GM18951 (cell line): Measurements from ENCODE around the gene DDIT3.
"Not testable (repeated sequence)": the region's sequence is repeated elsewhere in the genome, so short reads cannot be mapped to it uniquely, and the experiment has no call there.

Experiments
- POLR2A ChIP-seq: IDR thresholded peaks from 4 replicates; pipeline ENCODE4 v1.6.1; 2011; ENCODE audit warnings: mild to moderate bottlenecking; ENCODE audit not compliant: insufficient read length, insufficient read depth; ENCODE audit errors: extremely low read depth
- in situ Hi-C: fragments of 300-500 bp; cut with MboI; formaldehyde crosslinking; loops from one replicate; pipeline ENCODE4 v1.12.0; 2022; ENCODE audit warnings: low sequenced_read_pairs, mixed read lengths, inconsistent platforms; ENCODE audit not compliant: unreplicated experiment

Gene DDIT3, protein sequence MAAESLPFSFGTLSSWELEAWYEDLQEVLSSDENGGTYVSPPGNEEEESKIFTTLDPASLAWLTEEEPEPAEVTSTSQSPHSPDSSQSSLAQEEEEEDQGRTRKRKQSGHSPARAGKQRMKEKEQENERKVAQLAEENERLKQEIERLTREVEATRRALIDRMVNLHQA

DNA sequence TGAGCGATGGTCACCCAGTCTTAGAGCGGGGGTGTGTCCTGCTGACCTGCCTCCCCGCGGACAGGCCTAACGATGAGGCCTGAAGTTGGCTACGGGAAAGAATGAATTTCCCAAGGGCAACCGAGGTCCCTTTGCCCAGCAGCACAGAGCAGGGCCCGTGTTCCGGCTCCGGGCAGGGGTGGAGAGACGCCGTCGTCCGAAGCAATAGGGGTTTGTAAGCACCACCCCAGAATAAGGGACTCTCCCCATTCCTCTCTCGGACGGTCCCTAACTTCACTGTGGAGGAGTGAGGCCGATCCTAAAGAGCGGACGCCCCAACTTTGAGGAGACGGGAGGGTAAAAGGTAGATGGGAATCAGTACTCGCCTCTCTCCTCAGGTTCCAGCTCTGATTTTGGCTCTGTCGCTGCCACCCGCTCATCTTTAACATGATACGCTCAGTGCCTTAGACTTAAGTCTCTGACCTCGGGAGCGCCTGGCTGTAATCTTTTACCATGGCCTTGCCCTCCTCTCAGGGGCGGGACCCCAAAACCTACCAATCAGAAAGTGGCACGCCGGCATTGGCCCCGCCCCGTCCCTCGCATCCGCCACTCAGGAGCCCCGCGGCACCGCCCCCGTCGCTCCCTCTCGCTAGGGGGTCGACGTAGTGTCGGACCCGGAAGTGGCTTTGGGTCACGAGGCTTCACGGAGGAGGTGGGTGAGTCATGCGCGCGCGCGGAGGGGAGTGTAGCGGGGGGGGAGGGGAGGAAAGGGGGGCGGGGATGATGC lies at the start of gene DDIT3:
TSS of gene DDIT3 (minus strand) at position 462 of the 766 bp plus-strand sequence. CDS start 3,108 bp downstream, outside the sequence.
- TF ChIP-seq POLR2A = peak; percentile 99
- in situ Hi-C loops = no loop called here

DNA sequence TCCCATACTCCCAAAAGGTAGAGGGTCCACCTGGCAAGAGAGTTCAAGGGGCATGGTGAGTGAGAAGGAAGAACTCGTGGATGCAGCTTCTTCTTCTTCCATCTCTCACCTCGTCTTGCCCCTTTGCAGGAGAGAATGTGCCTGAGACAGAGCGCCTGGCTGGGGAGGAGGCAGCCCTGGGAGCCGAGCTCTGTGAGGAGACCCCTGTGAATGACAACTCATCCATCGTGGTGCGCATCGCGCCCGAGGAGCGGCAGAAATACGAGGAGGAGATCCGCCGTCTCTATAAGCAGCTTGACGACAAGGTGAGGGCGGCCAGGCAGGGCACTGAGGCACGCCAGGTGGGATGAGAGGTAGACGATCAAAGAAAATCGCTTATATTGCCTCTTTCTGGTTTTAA lies 49.5 kb upstream of the DDIT3 start:
- no peak for TF ChIP-seq POLR2A
- in situ Hi-C loops = no loop called here

DNA sequence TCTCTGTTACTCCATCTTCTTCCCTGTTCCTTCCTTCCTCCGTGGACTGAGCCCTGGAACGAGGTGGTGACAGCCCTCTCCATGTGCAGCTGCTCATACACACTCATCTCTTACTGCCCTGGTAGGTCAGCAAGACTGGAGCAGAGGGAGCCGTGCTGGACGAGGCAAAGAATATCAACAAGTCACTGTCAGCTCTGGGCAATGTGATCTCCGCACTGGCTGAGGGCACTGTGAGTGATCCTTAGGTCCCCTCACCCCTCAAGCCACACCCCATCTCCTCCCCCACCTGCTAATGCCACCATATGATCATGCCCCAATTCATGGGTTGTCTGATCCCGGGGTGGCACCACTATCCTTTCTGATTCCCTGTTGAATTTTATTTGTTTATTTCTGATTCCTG lies 48.5 kb upstream of the DDIT3 start:
- in situ Hi-C loops = no loop called here
- TF ChIP-seq POLR2A = no peak

DNA sequence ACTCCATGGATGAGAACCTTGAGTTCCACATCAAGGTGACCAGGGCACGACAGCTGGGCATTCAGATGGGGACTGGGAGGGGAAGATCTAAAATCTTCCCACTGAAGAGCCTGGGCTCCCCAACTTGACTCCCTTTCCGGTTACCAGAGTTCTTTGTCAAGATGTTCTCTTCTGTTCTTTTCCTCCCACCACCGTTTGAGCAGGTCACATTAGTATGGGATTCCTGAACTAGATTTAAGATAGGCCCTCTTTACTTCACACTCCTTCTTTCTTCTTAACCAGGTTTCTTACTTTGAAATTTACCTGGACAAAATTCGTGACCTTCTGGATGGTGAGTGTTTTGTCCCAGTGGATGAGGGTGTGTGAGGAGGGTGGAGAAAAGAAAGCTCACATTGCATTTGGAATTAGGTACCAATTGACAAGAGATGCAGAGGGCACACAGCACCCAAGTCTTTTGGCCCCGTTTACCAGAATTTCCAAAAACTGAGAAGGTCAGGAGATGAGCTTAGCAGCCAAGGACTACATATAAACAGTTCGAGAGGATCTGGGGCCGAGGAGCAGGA lies 43.9 kb upstream of the DDIT3 start:
- in situ Hi-C loops = no loop called here
- no peak for TF ChIP-seq POLR2A

DNA sequence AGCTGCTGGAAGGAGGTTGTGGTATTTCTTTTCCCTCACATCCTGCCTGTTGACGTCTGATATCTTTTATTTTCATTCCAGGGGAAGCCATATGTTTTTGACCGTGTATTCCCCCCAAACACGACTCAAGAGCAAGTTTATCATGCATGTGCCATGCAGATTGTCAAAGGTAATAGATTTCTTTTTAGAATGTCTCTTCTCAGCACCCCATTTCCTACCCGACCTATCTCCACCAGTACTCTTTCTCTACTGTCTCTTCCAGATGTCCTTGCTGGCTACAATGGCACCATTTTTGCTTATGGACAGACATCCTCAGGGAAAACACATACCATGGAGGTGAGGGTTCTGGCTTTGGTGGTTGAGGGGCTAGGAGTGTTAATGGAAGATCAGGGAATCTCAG lies 43.0 kb upstream of the DDIT3 start:
- TF ChIP-seq POLR2A = no peak
- in situ Hi-C loops = no loop called here

DNA sequence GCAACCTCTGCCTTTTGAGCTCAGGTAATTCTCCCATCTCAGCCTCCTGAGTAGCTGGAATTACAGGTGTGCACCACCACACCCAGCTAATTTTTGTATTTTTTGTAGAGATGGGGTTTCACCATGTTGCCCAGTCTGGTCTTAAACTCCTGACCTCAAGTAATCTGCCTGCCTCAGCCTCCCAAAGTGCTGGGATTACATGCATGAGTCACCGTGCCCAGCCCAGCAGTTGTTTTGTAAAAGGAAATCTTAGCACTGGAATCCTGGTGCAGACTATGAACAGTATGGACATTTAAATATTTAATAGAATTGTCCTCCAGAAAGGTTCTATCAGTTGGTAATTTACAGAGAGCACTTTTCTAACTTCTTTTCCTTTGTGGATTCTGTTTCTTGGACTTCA lies 40.8 kb upstream of the DDIT3 start:
- in situ Hi-C loops = not testable (repeated sequence)

DNA sequence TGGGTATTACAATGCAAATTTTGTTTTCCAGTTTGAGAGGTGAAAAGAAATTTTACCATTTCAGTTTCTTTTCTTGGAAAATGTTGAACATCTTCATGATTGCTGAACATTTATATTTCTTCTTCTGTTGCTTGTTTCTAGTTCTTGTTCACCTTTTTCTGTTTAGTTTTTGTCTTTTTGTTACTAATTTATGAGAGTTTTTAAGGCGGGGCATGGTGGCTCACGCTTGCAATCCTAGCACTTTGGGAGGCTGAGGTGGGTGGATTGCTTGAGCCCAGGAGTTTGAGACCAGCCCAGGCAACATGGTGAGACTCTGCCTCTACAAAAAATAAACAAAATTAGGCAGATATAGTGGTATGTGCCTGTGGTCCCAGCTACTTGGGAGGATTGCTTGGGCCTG lies 40.2 kb upstream of the DDIT3 start:
- no peak for TF ChIP-seq POLR2A
- in situ Hi-C loops = no loop called here

DNA sequence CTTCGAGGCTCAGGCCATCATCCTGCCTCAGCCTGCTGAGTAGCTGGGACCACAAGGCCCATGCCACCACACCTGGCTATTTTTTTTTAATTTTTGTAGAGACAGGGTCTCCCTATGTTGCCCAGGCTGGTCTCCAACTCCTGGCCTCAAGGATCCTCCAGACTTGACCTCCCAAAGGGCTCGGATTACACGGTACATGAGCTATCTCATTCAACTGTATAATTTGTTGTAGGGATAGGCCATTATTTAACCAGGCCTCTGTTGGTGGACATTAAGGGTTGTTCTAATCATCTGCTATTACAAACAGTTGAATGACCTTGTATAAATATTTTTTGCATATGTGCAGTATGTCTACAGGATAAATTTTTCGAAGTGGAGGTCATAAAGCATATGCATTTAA lies 38.5 kb upstream of the DDIT3 start:
- in situ Hi-C loops = no loop called here
- no peak for TF ChIP-seq POLR2A

DNA sequence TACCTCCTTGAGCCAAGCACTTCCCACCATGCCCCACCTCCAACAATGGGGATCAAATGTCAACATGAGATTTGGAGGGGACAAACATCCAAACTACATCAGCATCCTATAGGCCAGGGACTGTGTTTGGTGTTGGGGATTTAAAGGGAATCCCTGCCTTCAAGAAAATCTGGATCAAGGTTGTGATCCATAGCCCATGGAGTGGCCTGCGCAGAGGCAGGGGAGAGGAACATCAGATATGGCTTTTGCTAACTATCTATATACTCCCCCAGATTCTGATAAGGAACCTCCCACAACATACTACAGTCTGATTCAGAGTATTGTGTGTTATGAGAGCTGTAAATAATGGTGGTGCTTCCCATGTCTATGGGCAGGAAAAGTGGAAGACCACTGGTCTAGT lies 34.6 kb upstream of the DDIT3 start:
- in situ Hi-C loops = no loop called here
- no peak for TF ChIP-seq POLR2A

DNA sequence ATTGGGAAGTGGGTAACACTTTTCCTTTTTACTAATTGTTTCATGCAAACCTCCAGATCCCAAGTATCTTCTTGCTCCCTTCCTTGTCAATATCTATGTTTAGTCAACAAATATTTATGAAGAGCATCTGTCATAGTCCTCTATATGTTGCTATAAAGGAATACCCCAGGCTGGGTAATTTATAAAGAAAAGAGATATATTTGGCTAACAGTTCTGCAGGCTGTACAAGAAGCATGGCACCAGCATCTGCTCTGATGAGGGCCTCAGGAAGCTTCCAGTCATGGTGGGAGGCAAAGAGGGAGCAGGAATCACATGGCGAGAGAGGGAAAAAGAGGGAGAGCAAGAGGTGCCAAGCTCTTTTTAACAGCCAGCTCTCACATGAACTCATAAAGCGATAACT lies 34.1 kb upstream of the DDIT3 start:
- in situ Hi-C loops = no loop called here
- no peak for TF ChIP-seq POLR2A

DNA sequence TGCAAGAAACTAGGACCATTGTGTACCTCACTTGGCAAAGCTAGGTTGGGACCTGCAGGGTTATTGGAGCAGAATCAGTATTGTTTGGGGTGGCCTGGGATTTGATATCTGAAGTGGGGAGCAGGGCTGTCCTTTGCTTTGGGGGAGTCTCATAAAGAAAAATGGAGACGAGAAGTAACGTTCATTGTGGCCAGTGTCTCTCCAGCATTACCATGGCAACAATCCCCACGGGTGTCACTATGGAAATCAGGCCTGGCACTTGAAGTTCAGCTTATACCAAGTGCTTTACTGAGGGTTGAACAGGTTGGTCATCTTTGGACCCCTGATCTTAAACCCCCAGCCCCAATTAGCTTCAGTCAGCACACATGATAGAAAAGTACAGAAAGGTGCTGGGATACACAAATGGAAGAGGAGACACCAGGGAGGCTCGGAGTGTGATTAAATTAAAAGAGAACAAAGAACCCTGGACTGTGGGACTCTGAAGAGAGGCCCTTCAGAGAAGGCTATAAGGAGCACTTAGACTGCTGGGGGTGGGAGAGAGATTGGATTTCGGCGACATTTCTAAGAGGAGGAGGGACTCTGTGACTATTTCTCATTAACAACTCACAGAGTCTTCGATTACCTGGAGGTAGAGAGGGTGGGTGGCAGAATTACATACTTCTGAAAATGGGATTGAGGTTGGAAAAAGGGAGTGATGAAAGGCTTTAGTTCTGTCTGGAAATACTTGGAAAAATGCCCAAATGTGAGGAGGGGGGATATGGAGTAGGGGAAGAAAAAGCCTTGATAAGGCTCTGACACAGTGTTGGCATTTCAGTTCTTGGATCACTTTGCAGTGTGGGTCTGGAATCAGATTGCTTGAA lies 33.3 kb upstream of the DDIT3 start:
- no peak for TF ChIP-seq POLR2A
- in situ Hi-C loops = no loop called here

DNA sequence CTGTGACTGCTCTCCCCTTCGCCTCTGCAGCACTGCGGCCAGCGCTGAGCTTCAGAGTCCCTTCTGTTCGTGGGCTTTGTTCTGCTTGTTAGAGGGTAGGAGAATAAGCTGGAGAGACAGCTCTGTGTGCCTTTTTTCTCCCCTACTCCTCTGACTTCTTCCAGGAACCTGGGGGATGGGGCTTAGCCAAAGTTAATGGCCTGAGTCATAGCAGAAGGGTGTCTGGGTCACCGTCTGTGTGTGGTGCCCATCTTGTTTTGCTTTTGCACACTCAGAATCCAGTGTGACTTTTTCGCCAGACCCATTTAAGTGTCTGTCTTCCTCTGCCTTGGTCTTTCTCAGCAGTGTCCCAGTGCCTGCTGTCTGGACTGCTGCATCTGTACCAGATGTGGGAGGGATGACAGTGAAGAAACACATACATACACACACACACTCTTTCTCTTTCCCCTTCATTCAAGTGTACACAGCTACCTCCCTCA lies 32.6 kb upstream of the DDIT3 start:
- TF ChIP-seq POLR2A = no peak

DNA sequence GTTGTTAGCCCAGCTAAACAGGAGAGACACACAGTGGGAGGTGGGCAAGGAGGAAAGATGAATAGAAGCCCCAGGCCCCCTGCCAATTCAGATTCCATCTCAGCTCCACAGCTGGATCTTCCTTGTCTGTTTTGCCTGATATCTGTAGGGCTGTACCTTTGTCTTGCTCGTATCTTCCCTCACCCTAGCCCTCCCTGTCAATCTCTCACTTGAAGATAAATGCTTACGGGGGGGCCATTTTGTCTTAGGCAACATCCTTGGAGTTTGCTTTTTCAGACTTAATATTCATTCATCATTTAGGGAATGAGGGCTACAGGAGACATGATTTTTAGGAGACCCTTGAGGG lies 32.0 kb upstream of the DDIT3 start:
- in situ Hi-C loops = no loop called here
- TF ChIP-seq POLR2A = no peak

More for the DNA sequence above, 32.6 kb upstream of the DDIT3 start:
- in situ Hi-C loops = no loop called here

DNA sequence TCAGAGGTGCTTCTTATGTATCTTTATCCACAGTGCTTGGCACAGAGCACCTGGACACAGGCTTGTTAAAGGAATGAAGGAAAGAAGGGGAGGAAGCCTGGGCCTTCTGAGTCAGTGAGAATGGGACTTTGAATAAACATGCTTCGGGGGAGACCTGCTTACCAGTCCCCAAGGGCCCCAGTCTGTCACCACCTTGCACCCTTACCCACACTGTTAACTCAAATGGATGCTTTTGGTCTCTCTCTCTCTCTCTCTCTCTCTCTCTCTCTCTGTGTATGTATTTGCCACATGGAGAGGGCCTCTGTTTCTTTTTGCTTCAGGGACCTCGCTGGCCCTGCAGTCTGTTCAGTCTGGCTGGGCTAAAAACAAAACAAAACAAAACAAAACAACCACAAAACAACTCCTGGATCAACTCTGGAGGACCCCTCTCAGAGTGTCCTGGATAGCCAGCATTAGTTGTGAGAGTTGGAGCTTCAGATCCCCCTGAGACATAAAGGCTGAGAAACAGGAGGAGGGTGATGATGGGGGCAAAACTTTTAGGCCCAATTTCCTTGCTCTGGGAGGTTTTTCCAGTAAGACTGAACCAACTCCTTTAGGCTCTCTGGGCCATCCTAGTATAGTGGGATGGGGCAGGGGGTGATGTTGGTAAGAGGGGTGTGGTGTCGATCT lies 31.5 kb upstream of the DDIT3 start:
- TF ChIP-seq POLR2A = no peak
- in situ Hi-C loops = no loop called here
